Measurements from ENCODE around the gene DCC.
"Not testable (repeated sequence)": the region's sequence is repeated elsewhere in the genome, so short reads cannot be mapped to it uniquely, and the experiment has no call there.

The DCC gene

GRCh38 chr18:53451902-53452301, 1111.9 kb downstream of the DCC start:
- DNase-seq = no peak

- DNase-seq = no peak
These were observed 1117.1 kb downstream of the DCC start for GRCh38 chr18:53457068-53457467.

- no peak for DNase-seq
These were observed 1118.3 kb downstream of the DCC start for GRCh38 chr18:53458268-53458667.

GRCh38 chr18:53458944-53459580, 1119.1 kb downstream of the DCC start:
- no peak for DNase-seq

GRCh38 chr18:53467756-53468155, 1127.8 kb downstream of the DCC start:
- no peak for DNase-seq

GRCh38 chr18:53468173-53468572, 1128.2 kb downstream of the DCC start:
- DNase-seq = not testable (repeated sequence)

- DNase-seq = no peak
These were observed 1132.5 kb downstream of the DCC start for GRCh38 chr18:53472546-53472945.

- DNase-seq = no peak
These were observed 1138.2 kb downstream of the DCC start for GRCh38 chr18:53478155-53478554.

GRCh38 chr18:53486296-53486695, 1146.3 kb downstream of the DCC start:
- no peak for DNase-seq

- no peak for DNase-seq
These were observed 1149.3 kb downstream of the DCC start for GRCh38 chr18:53489266-53489665.

GRCh38 chr18:53490019-53490418, 1150.0 kb downstream of the DCC start:
- no peak for DNase-seq

GRCh38 chr18:53496028-53496427, 1156.0 kb downstream of the DCC start:
- no peak for DNase-seq

- DNase-seq = no peak
These were observed 1164.0 kb downstream of the DCC start for GRCh38 chr18:53503914-53504441.

- no peak for DNase-seq
These were observed 1168.5 kb downstream of the DCC start for GRCh38 chr18:53508529-53508928.

- no peak for DNase-seq
These were observed 1169.9 kb downstream of the DCC start for GRCh38 chr18:53509886-53510285.

- not testable (repeated sequence) for DNase-seq
These were observed 1171.7 kb downstream of the DCC start for GRCh38 chr18:53511725-53512124.

- no peak for DNase-seq
These were observed 1181.1 kb downstream of the DCC start for GRCh38 chr18:53521068-53521467.

GRCh38 chr18:53526101-53526870, 1186.3 kb downstream of the DCC start:
- no peak for DNase-seq

GRCh38 chr18:53527365-53527764, 1187.4 kb downstream of the DCC start:
- DNase-seq = no peak

GRCh38 chr18:53531187-53531586, 1191.2 kb downstream of the DCC start:
- DNase-seq = no peak

GRCh38 chr18:53531896-53532295, 1191.9 kb downstream of the DCC start:
- no peak for DNase-seq

GRCh38 chr18:53534203-53534602, 1194.2 kb downstream of the DCC start:
- no peak for DNase-seq

- no peak for DNase-seq
These were observed 1194.7 kb downstream of the DCC start for GRCh38 chr18:53534695-53535094.

GRCh38 chr18:53536908-53537307, 1196.9 kb downstream of the DCC start:
- no peak for DNase-seq
